Pancreas (tissue), 10 donors: Measurements from ENCODE around the gene GAS7. TPM values are rescaled to one million over a fixed set of nuclear protein-coding genes. Genes with fewer than 3 reads are reported as not detected.

Experiments
- ATAC-seq, 4 donors: fragments of 200-7000 bp; cut with Tn5 transposase; one replicate each; pipeline versions ENCODE4 v1.8.0 to v1.9.1; 2020; ENCODE audit warnings: mild to moderate bottlenecking in 4 of 4, moderate library complexity in 4 of 4
- DNase-seq, 6 donors: peaks; one replicate each; pipeline ENCODE4 v3.0.0-alpha.2; 2020
- FAIRE-seq: peaks from 2 replicates; lab custom pipeline; 2012; peaks lifted over from hg19 to GRCh38; lab: Jason Lieb, UNC
- H3K27ac ChIP-seq, 4 donors: fragments of 200-600 bp; sonication (generic); 1 replicate in 3 of 4; 2 replicates in 1 of 4; pipeline versions ENCODE4 v1.5.0 to v1.8.0; 2020
- H3K27me3 ChIP-seq, 4 donors: fragments of 200-600 bp; one replicate each; pipeline ENCODE4 v1.8.0; 2021
- H3K36me3 ChIP-seq, 3 donors: fragments of 200-600 bp; sonication (generic) in 1 of 3; one replicate each; pipeline versions ENCODE4 v1.5.0 to v1.8.0; 2020 to 2021
- H3K4me1 ChIP-seq, 3 donors: fragments of 200-600 bp; one replicate each; pipeline ENCODE4 v1.8.0; 2021
- H3K4me3 ChIP-seq, 4 donors: fragments of 200-600 bp; sonication (generic) in 2 of 4; one replicate each; pipeline versions ENCODE4 v1.5.0 to v1.8.0; 2020 to 2021
- H3K9me3 ChIP-seq, 4 donors: fragments of 200-600 bp; one replicate each; pipeline ENCODE4 v1.8.0; 2021
- WGBS, 2 donors: extraction: QIAGEN DNeasy Blood & Tissue Kit; methylation state at CpG; one replicate each; pipeline ENCODE4 v1.1.7; 2013; 5-methylcytosine and 5-hydroxymethylcytosine counted together
- intact Hi-C, 3 donors: fragments of 100-400 bp; cut with DNase I; formaldehyde crosslinking; loops; one replicate each; pipeline versions ENCODE4 v1.11.1 to v1.14.2; 2022
- polyA plus RNA-seq, 2 donors: library from polyadenylated mRNA; stranded (reverse); fragments of 200-250 nt; gene quantifications; one replicate each; pipeline ENCODE4 v1.2.3, GENCODE V29; 2013
- total RNA-seq, 6 donors: library from RNA; stranded (reverse); fragmentation: NEBNext Ultra II Directional in 4 of 6; extraction: Animal tissue kit (Norgen Biotek cat#: 25700) in 4 of 6; gene quantifications; one replicate each; pipeline versions ENCODE4 v1.2.1 to v1.2.4, GENCODE V29; 2021 to 2023
- TF ChIP-seq, protein P1 (sequence below), 4 donors: fragments of 200-600 bp; sonication (generic) in 3 of 4; IDR thresholded peaks; one replicate each; pipeline versions ENCODE4 v1.5.0 to v1.8.0; 2021; ENCODE audit warnings: antibody characterized with exemption in 4 of 4
- donor health status: healthy with polysubstance abuse.
- donor health status: DM: no; HTN: no; CAD: no; lungs with moderate emphysema.
- donor health status: DM: no; HTN: no; CAD: no.
- donor health status: control.
- donor health status: control.
- donor health status: Bipolar disorder and iron deficiency.
- donor health status: DM: yes; HTN: yes; CAD: no.
- donor health status: DM: no; HTN: no; CAD: no.
- donor health status: DM: no; HTN: no; CAD: no.
- donor health status: DM: yes; HTN: yes; CAD: no.

The GAS7 gene
- total and polyA plus RNA-seq, 8 donors: 1.9 to 22.9 (median 3.7) TPM

DNA sequence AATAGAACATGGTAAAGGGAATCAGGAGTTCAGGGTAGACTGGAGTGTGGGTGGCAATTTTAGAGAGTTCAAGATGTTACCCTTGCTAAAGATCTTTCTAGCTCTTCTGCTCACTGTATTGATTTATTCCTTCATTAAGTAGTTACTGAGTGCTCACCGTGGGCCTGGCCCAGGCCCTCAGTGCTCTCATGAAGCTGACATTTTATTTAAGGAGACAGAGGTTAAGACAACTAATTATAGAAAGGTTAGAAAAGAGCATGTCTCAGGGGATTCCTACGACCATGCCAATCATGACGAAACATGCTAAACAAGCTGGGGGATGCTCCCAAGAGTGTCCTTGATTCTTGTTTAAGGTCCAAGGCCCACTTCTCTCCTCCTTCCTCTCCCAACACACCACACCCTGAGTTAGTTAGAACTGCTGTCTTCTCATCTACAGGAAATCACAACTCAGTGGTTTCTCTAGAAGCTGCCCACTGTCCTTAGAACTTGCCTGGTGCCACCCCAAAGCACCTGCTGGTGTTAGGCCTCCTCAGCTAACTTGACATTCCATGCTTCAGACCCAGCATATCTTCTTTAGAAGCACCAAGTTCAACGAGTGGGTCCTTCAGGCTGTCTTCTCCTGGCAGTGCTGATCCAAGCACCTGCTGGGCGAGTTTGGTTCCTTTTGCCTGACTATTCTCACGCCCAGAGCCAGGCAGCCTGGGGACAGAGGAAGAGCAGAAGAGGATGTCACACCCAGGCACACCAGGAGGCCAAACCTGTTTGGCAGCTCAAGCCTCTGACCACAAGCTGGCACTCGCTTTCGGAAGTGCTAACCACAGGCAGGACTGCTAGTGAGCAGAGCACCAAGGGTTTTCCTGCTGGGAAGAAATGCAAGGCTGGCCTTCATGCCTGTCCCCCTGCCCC, 79.0 kb downstream of the GAS7 start:
- no peaks in the 10 kb centered on the region for H3K36me3 ChIP-seq
- DNase-seq (peak in 4 of 6 donors; percentile 54 to 66 (median 62)), ATAC-seq (peak; percentile 52 to 77 (median 74)), FAIRE-seq (no peak)
- intact Hi-C loops: no loop called here
- H3K4me3 ChIP-seq: no peak overlapping the region
- TF ChIP-seq, protein P1, sequence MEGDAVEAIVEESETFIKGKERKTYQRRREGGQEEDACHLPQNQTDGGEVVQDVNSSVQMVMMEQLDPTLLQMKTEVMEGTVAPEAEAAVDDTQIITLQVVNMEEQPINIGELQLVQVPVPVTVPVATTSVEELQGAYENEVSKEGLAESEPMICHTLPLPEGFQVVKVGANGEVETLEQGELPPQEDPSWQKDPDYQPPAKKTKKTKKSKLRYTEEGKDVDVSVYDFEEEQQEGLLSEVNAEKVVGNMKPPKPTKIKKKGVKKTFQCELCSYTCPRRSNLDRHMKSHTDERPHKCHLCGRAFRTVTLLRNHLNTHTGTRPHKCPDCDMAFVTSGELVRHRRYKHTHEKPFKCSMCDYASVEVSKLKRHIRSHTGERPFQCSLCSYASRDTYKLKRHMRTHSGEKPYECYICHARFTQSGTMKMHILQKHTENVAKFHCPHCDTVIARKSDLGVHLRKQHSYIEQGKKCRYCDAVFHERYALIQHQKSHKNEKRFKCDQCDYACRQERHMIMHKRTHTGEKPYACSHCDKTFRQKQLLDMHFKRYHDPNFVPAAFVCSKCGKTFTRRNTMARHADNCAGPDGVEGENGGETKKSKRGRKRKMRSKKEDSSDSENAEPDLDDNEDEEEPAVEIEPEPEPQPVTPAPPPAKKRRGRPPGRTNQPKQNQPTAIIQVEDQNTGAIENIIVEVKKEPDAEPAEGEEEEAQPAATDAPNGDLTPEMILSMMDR (IDR thresholded peaks at IDR 0.05): no peak
- H3K4me1 ChIP-seq: peaks cover 0 to 4% (median 0%) of the 10 kb centered on the region in 3 donors
- H3K9me3 ChIP-seq: no peaks in the 10 kb centered on the region
- H3K27me3 ChIP-seq: no peaks in the 10 kb centered on the region
- WGBS, 2 donors: 29 to 39% methylated on average over 8 of the region's 8 CpGs
- peak overlapping the region in 2 of 4 donors; percentile 31 to 46 for H3K27ac ChIP-seq

DNA sequence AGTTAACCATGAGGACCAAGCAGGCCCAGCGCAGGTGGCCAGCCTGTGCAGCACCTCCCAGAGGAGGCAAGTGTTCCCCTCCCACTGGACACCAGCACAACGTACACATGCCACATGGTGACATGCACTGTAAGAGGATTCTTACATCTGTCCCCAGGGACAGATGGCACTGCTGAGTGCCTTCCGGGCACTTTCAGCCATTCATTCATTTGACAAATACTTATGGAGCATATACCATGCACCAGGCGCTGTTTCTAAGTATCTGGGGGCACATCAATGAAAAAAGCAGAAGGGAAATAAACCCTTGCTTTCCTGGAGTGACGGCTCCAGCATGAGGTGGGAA, 79.6 kb downstream of the GAS7 start:
- FAIRE-seq: no peak
- Histone ChIP-seq H3K4me1 (peaks cover 0 to 4% (median 0%) of the 10 kb centered on the region in 3 donors), H3K36me3 (no peaks in the 10 kb centered on the region), H3K4me3 (no peak overlapping the region), H3K27ac (no peak overlapping the region), H3K9me3 (no peaks in the 10 kb centered on the region), H3K27me3 (no peaks in the 10 kb centered on the region)
- intact Hi-C loops: no loop called here
- ATAC-seq: no peak
- 67 to 72% methylated on average over 5 of the region's 5 CpGs for WGBS, 2 donors
- TF ChIP-seq, protein P1 (IDR thresholded peaks at IDR 0.05): no peak
- no peak for DNase-seq

DNA sequence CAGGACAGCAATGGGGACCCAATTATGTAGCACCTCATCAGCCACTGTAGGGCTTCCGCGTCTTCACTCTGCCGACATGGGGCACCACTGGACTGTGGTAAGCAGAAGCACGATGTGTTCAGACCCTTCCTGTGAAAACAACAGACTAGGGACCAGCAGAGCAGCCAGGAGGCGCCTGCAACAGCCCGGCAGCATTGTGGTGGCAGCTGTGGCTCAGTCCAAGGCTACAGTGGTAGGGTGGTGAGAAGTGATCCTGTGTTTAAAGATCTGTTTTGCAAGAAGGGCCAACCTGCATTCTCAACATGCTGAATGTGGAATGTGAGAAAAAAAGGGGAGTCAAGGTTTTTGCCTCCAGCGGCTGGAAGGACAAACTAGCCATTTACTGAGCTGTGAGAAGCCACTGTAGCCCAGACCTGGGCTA, 80.8 kb downstream of the GAS7 start:
- Histone ChIP-seq H3K36me3 (no peaks in the 10 kb centered on the region), H3K4me1 (peaks cover 0 to 4% (median 0%) of the 10 kb centered on the region in 3 donors), H3K27ac (no peak overlapping the region), H3K27me3 (no peaks in the 10 kb centered on the region), H3K4me3 (no peak overlapping the region), H3K9me3 (no peaks in the 10 kb centered on the region)
- no peak for DNase-seq
- WGBS, 2 donors: 46 to 47% methylated on average over 7 of the region's 7 CpGs
- intact Hi-C loops: no loop called here
- ATAC-seq: peak in 1 of 4 donors; percentile 6
- no peak for FAIRE-seq
- TF ChIP-seq, protein P1 (IDR thresholded peaks at IDR 0.05): no peak

DNA sequence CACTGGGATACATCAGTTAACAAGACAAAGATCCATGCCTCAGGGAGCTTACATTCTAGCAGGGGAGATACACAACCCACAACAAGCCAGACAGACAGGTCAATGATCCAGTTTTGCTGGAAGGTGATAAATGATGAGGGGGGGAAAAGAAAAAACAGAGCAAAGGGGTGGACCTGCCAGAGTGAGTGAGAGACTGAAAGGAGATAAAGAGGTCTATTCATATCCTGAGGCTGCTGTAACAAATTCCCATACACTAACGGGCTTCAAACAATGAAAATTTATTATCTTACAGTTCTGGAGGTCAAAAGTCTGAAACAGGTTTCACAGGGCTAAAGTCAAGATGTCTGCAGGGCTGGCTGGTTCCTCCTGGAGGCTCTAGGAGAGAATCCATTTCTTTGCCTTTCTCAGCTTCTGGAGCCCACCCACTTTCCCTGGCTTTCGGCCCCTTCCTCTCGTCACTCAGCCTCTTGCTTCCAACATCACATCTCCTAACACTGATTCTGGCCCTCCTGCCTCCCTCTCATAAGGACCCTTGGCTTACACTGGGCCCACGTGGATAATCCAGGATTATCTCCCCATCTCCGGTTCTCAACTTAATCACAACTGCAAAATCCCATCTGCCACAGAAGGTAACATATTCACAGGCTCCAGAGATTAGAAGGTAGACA, 81.5 kb downstream of the GAS7 start:
- 40 to 51% methylated on average over 5 of the region's 5 CpGs for WGBS, 2 donors
- Histone ChIP-seq H3K4me1 (peaks cover 0 to 4% (median 0%) of the 10 kb centered on the region in 3 donors), H3K4me3 (no peak overlapping the region), H3K36me3 (no peaks in the 10 kb centered on the region), H3K9me3 (no peaks in the 10 kb centered on the region), H3K27ac (no peak overlapping the region), H3K27me3 (no peaks in the 10 kb centered on the region)
- TF ChIP-seq, protein P1 (IDR thresholded peaks at IDR 0.05): no peak
- FAIRE-seq (no peak), DNase-seq (no peak), ATAC-seq (no peak)
- intact Hi-C loops: no loop called here
